GM23338 (cell line): Measurements from ENCODE around the gene TBC1D19. TPM values are rescaled to one million over a fixed set of nuclear protein-coding genes. Genes with fewer than 3 reads are reported as not detected.

Experiments
- ATAC-seq: fragments of 200-7000 bp; cut with Tn5 transposase; 3 replicates; pipeline ENCODE4 v1.9.1; 2020
- DNase-seq: peaks from one replicate; pipeline ENCODE4 v3.0.0-alpha.2; 2015; ENCODE audit warnings: low spot score
- H2AFZ ChIP-seq: fragments of 200-600 bp; sonication (generic); 2 replicates; pipeline ENCODE4 v1.8.0; 2016; ENCODE audit warnings: antibody characterized with exemption, mild to moderate bottlenecking, moderate library complexity
- H3F3A ChIP-seq: fragments of 200-600 bp; sonication (generic); replicated peaks from 2 replicates; pipeline ENCODE4 v1.8.0; 2017; ENCODE audit warnings: antibody characterized with exemption, mixed run types, low read depth
- H3K27ac ChIP-seq: fragments of 200-600 bp; sonication (generic); 2 replicates; pipeline ENCODE4 v1.6.1; 2016; ENCODE audit warnings: low read depth
- H3K27me3 ChIP-seq: fragments of 200-600 bp; sonication (generic); 2 replicates; pipeline ENCODE4 v1.8.0; 2016; ENCODE audit warnings: mild to moderate bottlenecking, mixed run types, moderate library complexity; ENCODE audit not compliant: insufficient read depth
- H3K36me3 ChIP-seq: fragments of 200-600 bp; sonication (generic); 2 replicates; pipeline ENCODE4 v1.8.0; 2016; ENCODE audit warnings: mild to moderate bottlenecking; ENCODE audit not compliant: insufficient read depth
- H3K4me1 ChIP-seq: fragments of 200-600 bp; sonication (generic); 2 replicates; pipeline ENCODE4 v1.8.0; 2016; ENCODE audit warnings: mild to moderate bottlenecking, moderate library complexity; ENCODE audit not compliant: insufficient read depth
- H3K4me2 ChIP-seq: fragments of 200-600 bp; sonication (generic); 2 replicates; pipeline ENCODE4 v1.7.1; 2017; ENCODE audit warnings: mixed run types
- H3K4me3 ChIP-seq: fragments of 200-600 bp; sonication (generic); 2 replicates; pipeline ENCODE4 v1.6.1; 2016; ENCODE audit warnings: mixed run types
- H3K79me2 ChIP-seq: fragments of 200-600 bp; sonication (generic); replicated peaks from 2 replicates; pipeline ENCODE4 v1.8.0; 2017; ENCODE audit warnings: mild to moderate bottlenecking; ENCODE audit not compliant: insufficient read depth
- H3K9me2 ChIP-seq: fragments of 200-600 bp; sonication (generic); 2 replicates; pipeline ENCODE4 v1.8.0; 2017; ENCODE audit not compliant: insufficient read depth
- H4K20me1 ChIP-seq: fragments of 200-600 bp; sonication (generic); replicated peaks from 2 replicates; pipeline ENCODE4 v1.8.0; 2017; ENCODE audit warnings: mild to moderate bottlenecking; ENCODE audit not compliant: insufficient read depth
- H3K27ac Mint-ChIP-seq: 2 replicates; pipeline ENCODE4 v1.8.0; 2020; ENCODE audit warnings: inconsistent platforms, mild to moderate bottlenecking, moderate library complexity, mixed read lengths
- H3K27me3 Mint-ChIP-seq: 3 replicates; pipeline ENCODE4 v1.8.0; 2022; ENCODE audit warnings: low read depth, mild to moderate bottlenecking, moderate library complexity, mixed read lengths, inconsistent platforms; ENCODE audit not compliant: insufficient read depth, poor library complexity
- H3K36me3 Mint-ChIP-seq: 3 replicates; pipeline ENCODE4 v1.8.0; 2021; ENCODE audit warnings: low read depth, mild to moderate bottlenecking, inconsistent platforms, moderate library complexity, mixed read lengths
- H3K4me1 Mint-ChIP-seq: 3 replicates; pipeline ENCODE4 v1.8.0; 2020; ENCODE audit warnings: mild to moderate bottlenecking, inconsistent platforms, mixed read lengths
- H3K4me3 Mint-ChIP-seq: 3 replicates; pipeline ENCODE4 v1.8.0; 2021; ENCODE audit warnings: moderate library complexity, mild to moderate bottlenecking, inconsistent platforms, mixed read lengths
- H3K9me3 Mint-ChIP-seq: 3 replicates; pipeline ENCODE4 v1.8.0; 2020; ENCODE audit warnings: moderate library complexity, mild to moderate bottlenecking, inconsistent platforms, mixed read lengths
- CREB1 ChIP-seq: fragments of 250-450 bp; sonication (Bioruptor Pico); IDR thresholded peaks from 2 replicates; pipeline ENCODE4 v1.5.0; 2020; ENCODE audit warnings: low read depth, mild to moderate bottlenecking, moderate library complexity
- EZH2 ChIP-seq: fragments of 200-600 bp; sonication (generic); IDR thresholded peaks from one replicate; pipeline ENCODE4 v1.8.0; 2017; ENCODE audit warnings: antibody characterized with exemption, mild to moderate bottlenecking, low read depth; ENCODE audit not compliant: unreplicated experiment
- EZH2phosphoT487 ChIP-seq: fragments of 200-600 bp; sonication (generic); IDR thresholded peaks from one replicate; pipeline ENCODE4 v1.8.1; 2018; ENCODE audit warnings: antibody characterized with exemption; ENCODE audit not compliant: unreplicated experiment
- JUNB ChIP-seq: IDR thresholded peaks from one replicate; pipeline ENCODE4 v1.6.1; 2016; ENCODE audit warnings: antibody characterized with exemption; ENCODE audit not compliant: unreplicated experiment
- NANOG ChIP-seq: IDR thresholded peaks from 2 replicates; pipeline ENCODE4 v1.6.1; 2016; ENCODE audit warnings: antibody characterized with exemption, borderline replicate concordance
- POLR2AphosphoS5 ChIP-seq: IDR thresholded peaks from 2 replicates; pipeline ENCODE4 v1.6.1; 2016; ENCODE audit warnings: antibody characterized with exemption, low read depth
- STAT1 ChIP-seq: IDR thresholded peaks from one replicate; pipeline ENCODE4 v1.6.1; 2016; ENCODE audit warnings: antibody characterized with exemption; ENCODE audit not compliant: unreplicated experiment
- ZNF114 ChIP-seq: fragments of 250-450 bp; sonication (Bioruptor Pico); IDR thresholded peaks from 2 replicates; pipeline ENCODE4 v1.5.0; 2020; ENCODE audit warnings: mild to moderate bottlenecking, moderate library complexity
- ZNF331 ChIP-seq: fragments of 250-450 bp; sonication (Bioruptor Pico); IDR thresholded peaks from 2 replicates; pipeline ENCODE4 v1.5.0; 2020; ENCODE audit warnings: low read depth, mild to moderate bottlenecking, moderate library complexity
- polyA plus RNA-seq: library from polyadenylated mRNA; unstranded; fragments of >200 nt; fragmentation: Nextera tagmentation; extraction: Ambion mirVana; gene quantifications from 2 replicates; pipeline ENCODE4 v1.2.1, GENCODE V29; 2016
- total RNA-seq: library from RNA; depleted of rRNA; stranded (reverse); fragments of >200 nt; shearing (Covaris generic); gene quantifications from 2 replicates; pipeline ENCODE4 v1.2.3, GENCODE V29; 2014
- TF ChIP-seq, protein P1 (sequence below): IDR thresholded peaks from 2 replicates; pipeline ENCODE4 v1.6.1; 2016; ENCODE audit warnings: antibody characterized with exemption
- TF ChIP-seq, protein P2 (sequence below), 2 experiments: fragments of 200-600 bp in 1 of 2; sonication (generic) in 1 of 2; conservative IDR thresholded peaks; 2 replicates each; pipeline versions ENCODE4 v1.5.1 to v1.6.1; 2016 to 2017; ENCODE audit warnings: antibody characterized with exemption in 2 of 2, low read depth in 2 of 2, mild to moderate bottlenecking in 2 of 2, moderate library complexity in 1 of 2
- TF ChIP-seq, protein P3 (sequence below): IDR thresholded peaks from one replicate; pipeline ENCODE4 v1.6.1; 2018; ENCODE audit warnings: antibody characterized with exemption; ENCODE audit not compliant: unreplicated experiment
- TF ChIP-seq, protein P4 (sequence below): fragments of 250-450 bp; sonication (Bioruptor Pico); IDR thresholded peaks from 2 replicates; pipeline ENCODE4 v1.5.0; 2020; ENCODE audit warnings: mild to moderate bottlenecking, moderate library complexity

Gene TBC1D19
- total and polyA plus RNA-seq, 2 experiments from 2014 or later, result 1.9 to 4.3 TPM

DNA sequence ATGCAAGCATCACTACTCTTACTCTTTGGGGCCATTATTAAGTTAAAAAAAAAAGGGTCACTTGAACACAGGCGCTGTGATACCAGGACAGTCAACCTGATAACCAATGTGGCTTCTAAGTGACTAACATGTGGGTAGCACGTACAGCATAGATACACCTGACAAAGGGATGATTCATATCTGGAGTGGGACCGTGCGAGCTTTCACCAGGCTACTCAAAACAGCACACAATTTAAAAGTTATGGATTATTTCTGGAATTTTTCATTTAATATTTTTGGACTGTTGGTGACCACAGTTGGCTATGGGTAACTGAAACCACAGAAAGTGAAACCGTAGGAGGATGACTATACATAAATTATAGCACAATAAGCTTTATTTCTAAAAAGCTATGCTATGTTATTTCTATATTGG, 162.9 kb downstream of the TBC1D19 start:
- ATAC-seq (no peak), DNase-seq (no peak)
- Histone ChIP-seq H3K79me2 (no peaks in the 10 kb centered on the region), H4K20me1 (no peaks in the 10 kb centered on the region), H2AFZ (no peak overlapping the region), H3K36me3 (no peaks in the 10 kb centered on the region), H3K27ac (no peak overlapping the region), H3K27me3 (no peaks in the 10 kb centered on the region), H3F3A (no peaks in the 10 kb centered on the region), H3K4me1 (no peaks in the 10 kb centered on the region), H3K4me2 (no peak overlapping the region), H3K4me3 (no peak overlapping the region), H3K9me2 (no peaks in the 10 kb centered on the region)
- Mint-ChIP-seq H3K27me3 (no peaks in the 10 kb centered on the region), H3K36me3 (no peaks in the 10 kb centered on the region), H3K27ac (no peak overlapping the region), H3K4me3 (no peak overlapping the region), H3K4me1 (no peaks in the 10 kb centered on the region), H3K9me3 (no peaks in the 10 kb centered on the region)
- no peak for TF ChIP-seq NANOG
- TF ChIP-seq JUNB, result no peak
- TF ChIP-seq, protein P1, sequence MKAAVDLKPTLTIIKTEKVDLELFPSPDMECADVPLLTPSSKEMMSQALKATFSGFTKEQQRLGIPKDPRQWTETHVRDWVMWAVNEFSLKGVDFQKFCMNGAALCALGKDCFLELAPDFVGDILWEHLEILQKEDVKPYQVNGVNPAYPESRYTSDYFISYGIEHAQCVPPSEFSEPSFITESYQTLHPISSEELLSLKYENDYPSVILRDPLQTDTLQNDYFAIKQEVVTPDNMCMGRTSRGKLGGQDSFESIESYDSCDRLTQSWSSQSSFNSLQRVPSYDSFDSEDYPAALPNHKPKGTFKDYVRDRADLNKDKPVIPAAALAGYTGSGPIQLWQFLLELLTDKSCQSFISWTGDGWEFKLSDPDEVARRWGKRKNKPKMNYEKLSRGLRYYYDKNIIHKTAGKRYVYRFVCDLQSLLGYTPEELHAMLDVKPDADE, result no peak
- TF ChIP-seq, protein P2, sequence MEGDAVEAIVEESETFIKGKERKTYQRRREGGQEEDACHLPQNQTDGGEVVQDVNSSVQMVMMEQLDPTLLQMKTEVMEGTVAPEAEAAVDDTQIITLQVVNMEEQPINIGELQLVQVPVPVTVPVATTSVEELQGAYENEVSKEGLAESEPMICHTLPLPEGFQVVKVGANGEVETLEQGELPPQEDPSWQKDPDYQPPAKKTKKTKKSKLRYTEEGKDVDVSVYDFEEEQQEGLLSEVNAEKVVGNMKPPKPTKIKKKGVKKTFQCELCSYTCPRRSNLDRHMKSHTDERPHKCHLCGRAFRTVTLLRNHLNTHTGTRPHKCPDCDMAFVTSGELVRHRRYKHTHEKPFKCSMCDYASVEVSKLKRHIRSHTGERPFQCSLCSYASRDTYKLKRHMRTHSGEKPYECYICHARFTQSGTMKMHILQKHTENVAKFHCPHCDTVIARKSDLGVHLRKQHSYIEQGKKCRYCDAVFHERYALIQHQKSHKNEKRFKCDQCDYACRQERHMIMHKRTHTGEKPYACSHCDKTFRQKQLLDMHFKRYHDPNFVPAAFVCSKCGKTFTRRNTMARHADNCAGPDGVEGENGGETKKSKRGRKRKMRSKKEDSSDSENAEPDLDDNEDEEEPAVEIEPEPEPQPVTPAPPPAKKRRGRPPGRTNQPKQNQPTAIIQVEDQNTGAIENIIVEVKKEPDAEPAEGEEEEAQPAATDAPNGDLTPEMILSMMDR (conservative IDR thresholded peaks at IDR 0.05; ENCODE audit: low read depth in 2 of 2), result no peak
- no peak for TF ChIP-seq ZNF114 (CRISPR knock-in tag)
- TF ChIP-seq EZH2, result no peak
- no peak for TF ChIP-seq STAT1
- TF ChIP-seq POLR2AphosphoS5, result no peak
- TF ChIP-seq, protein P3, sequence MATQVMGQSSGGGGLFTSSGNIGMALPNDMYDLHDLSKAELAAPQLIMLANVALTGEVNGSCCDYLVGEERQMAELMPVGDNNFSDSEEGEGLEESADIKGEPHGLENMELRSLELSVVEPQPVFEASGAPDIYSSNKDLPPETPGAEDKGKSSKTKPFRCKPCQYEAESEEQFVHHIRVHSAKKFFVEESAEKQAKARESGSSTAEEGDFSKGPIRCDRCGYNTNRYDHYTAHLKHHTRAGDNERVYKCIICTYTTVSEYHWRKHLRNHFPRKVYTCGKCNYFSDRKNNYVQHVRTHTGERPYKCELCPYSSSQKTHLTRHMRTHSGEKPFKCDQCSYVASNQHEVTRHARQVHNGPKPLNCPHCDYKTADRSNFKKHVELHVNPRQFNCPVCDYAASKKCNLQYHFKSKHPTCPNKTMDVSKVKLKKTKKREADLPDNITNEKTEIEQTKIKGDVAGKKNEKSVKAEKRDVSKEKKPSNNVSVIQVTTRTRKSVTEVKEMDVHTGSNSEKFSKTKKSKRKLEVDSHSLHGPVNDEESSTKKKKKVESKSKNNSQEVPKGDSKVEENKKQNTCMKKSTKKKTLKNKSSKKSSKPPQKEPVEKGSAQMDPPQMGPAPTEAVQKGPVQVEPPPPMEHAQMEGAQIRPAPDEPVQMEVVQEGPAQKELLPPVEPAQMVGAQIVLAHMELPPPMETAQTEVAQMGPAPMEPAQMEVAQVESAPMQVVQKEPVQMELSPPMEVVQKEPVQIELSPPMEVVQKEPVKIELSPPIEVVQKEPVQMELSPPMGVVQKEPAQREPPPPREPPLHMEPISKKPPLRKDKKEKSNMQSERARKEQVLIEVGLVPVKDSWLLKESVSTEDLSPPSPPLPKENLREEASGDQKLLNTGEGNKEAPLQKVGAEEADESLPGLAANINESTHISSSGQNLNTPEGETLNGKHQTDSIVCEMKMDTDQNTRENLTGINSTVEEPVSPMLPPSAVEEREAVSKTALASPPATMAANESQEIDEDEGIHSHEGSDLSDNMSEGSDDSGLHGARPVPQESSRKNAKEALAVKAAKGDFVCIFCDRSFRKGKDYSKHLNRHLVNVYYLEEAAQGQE, result no peak
- no peak for TF ChIP-seq CREB1
- TF ChIP-seq EZH2phosphoT487, result no peak
- TF ChIP-seq ZNF331, result no peak
- TF ChIP-seq, protein P4, sequence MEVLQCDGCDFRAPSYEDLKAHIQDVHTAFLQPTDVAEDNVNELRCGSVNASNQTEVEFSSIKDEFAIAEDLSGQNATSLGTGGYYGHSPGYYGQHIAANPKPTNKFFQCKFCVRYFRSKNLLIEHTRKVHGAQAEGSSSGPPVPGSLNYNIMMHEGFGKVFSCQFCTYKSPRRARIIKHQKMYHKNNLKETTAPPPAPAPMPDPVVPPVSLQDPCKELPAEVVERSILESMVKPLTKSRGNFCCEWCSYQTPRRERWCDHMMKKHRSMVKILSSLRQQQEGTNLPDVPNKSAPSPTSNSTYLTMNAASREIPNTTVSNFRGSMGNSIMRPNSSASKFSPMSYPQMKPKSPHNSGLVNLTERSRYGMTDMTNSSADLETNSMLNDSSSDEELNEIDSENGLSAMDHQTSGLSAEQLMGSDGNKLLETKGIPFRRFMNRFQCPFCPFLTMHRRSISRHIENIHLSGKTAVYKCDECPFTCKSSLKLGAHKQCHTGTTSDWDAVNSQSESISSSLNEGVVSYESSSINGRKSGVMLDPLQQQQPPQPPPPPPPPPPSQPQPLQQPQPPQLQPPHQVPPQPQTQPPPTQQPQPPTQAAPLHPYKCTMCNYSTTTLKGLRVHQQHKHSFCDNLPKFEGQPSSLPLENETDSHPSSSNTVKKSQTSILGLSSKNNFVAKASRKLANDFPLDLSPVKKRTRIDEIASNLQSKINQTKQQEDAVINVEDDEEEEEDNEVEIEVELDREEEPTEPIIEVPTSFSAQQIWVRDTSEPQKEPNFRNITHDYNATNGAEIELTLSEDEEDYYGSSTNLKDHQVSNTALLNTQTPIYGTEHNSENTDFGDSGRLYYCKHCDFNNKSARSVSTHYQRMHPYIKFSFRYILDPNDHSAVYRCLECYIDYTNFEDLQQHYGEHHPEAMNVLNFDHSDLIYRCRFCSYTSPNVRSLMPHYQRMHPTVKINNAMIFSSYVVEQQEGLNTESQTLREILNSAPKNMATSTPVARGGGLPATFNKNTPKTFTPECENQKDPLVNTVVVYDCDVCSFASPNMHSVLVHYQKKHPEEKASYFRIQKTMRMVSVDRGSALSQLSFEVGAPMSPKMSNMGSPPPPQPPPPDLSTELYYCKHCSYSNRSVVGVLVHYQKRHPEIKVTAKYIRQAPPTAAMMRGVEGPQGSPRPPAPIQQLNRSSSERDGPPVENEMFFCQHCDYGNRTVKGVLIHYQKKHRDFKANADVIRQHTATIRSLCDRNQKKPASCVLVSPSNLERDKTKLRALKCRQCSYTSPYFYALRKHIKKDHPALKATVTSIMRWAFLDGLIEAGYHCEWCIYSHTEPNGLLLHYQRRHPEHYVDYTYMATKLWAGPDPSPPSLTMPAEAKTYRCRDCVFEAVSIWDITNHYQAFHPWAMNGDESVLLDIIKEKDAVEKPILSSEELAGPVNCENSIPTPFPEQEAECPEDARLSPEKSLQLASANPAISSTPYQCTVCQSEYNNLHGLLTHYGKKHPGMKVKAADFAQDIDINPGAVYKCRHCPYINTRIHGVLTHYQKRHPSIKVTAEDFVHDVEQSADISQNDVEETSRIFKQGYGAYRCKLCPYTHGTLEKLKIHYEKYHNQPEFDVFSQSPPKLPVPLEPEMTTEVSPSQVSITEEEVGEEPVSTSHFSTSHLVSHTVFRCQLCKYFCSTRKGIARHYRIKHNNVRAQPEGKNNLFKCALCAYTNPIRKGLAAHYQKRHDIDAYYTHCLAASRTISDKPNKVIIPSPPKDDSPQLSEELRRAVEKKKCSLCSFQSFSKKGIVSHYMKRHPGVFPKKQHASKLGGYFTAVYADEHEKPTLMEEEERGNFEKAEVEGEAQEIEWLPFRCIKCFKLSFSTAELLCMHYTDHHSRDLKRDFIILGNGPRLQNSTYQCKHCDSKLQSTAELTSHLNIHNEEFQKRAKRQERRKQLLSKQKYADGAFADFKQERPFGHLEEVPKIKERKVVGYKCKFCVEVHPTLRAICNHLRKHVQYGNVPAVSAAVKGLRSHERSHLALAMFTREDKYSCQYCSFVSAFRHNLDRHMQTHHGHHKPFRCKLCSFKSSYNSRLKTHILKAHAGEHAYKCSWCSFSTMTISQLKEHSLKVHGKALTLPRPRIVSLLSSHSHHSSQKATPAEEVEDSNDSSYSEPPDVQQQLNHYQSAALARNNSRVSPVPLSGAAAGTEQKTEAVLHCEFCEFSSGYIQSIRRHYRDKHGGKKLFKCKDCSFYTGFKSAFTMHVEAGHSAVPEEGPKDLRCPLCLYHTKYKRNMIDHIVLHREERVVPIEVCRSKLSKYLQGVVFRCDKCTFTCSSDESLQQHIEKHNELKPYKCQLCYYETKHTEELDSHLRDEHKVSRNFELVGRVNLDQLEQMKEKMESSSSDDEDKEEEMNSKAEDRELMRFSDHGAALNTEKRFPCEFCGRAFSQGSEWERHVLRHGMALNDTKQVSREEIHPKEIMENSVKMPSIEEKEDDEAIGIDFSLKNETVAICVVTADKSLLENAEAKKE, result no peak
